HG02571 (cell line): ENCODE results near the gene TMED4.

Experiments
- ATAC-seq: cut with Tn5 transposase; IDR thresholded peaks from one replicate; pipeline ENCODE4 v1.9.1; 2021; ENCODE audit warnings: mild to moderate bottlenecking, moderate library complexity; ENCODE audit not compliant: unreplicated experiment

The TMED4 gene

DNA sequence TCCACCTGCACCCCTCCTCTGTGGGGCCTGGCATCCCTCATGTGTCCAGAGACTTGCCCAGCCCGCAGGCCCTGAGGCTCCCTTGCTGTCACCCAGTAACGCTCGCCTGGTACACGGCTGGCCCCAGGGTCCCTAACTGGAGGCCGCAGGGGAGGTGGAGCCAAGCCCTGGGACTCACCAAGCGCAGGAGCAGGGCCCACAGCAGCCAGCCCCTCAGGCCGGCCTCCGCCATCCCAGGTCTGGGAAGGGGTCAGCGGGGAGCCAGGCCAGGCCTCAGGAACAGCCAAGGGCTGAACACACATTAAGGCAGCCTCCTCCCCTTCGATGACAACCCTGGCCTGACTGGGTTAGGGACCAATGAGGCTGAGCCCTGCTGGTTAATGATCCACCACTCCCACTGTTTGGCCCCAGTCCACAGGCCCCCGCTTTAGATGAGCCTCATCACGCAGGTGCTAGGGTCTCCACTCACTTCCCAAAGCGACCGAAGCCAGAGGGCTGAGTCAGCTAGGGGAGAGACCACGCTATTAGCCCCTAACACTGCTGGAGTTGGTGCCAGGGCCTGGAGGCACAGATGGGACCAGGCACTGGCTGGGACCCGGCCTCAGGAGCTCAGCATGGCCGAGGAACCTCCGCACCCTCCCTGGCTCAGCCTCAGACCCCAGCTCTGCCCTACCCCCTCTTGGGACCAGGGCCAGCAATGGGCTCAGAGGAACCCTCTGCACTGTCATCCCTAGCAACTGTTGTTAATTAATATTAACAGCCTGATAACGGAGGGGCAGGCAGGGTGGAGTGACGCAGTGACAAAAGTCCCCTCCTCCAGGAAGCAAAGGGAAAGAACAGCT is 40.8 kb downstream of the TMED4 start, which contains the start of gene NPC1L1:
NPC1L1 (minus strand) TSS at position 303 of the 842 bp plus-strand sequence; CDS start at position 232, 71 bp downstream.
- ATAC-seq = no peak

GRCh38 chr7:44540592-44541027 is 41.4 kb downstream of the TMED4 start:
- ATAC-seq = no peak

GRCh38 chr7:44539669-44540506 is 42.1 kb downstream of the TMED4 start:
- ATAC-seq = no peak

DNA sequence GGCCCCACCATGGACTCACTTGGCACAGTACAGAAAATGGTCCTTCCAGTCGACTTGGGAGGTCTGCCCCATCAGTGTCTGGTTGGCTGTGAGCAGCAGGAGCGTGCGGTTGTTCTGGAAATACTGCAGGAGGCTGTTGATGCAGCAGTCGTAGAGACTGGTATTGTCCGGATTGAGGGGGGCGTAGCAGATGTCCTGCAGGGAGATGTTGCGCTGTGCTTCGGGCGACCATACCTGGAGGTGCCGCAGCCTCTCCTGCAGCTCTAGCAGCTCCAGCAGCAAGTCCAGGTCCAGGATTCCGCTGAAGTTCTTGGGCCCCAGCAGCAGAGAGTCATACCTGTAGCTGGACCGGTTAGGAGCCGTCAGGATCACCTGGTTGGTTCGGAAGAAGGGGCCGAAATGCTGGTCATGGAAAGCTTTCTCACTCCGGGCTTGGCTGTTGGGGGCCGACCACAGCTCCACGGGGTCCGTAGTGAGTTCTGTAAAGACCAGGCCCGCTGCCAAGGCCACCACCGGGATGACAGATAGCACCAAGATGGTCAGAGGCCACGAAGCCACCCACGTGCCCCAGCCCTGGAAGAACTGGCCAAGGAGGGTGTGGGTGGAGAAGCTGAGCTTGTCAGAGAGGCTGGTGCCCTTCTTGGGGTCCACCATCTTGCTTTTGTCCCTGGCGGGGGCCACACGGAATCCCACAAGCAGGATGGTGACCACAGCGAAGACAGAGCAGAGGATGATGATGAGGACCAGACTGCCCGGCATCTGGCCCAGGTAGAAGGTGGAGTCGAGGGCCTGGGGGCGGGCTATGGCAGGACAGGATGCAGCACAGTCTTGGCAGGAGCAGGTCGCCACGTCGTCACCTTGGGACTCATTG is 43.0 kb downstream of the TMED4 start:
- ATAC-seq = no peak

- no peak for ATAC-seq
These were observed 43.8 kb downstream of the TMED4 start for GRCh38 chr7:44538093-44538797.

GRCh38 chr7:44537442-44537841 is 44.6 kb downstream of the TMED4 start:
- no peak for ATAC-seq

DNA sequence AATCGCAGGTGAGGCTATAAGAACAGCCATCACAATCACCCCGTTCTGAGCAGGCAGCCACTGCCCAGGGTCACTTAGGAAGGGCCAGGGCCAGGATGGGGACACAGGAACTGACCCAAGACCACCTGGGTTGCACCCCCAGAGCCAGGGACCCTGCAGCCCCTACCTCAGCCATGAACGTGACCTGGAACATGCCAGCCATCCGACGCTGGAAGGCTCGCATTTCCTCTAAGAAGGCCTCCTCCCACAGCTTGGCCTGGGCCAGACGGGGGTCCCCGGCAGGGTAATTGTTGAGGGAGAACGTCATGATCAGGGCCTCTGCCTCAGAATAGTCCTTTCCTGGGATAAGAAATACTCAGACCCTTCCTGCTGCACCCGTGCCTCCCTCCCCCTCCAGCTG is 45.9 kb downstream of the TMED4 start:
- ATAC-seq = no peak

- ATAC-seq = no peak
These were observed 46.5 kb downstream of the TMED4 start for GRCh38 chr7:44535348-44536064.

- ATAC-seq = no peak
These were observed 47.5 kb downstream of the TMED4 start for GRCh38 chr7:44534501-44534900.

GRCh38 chr7:44534087-44534486 is 47.9 kb downstream of the TMED4 start:
- ATAC-seq = no peak

GRCh38 chr7:44533301-44534055 is 48.6 kb downstream of the TMED4 start:
- ATAC-seq = no peak

- ATAC-seq = no peak
These were observed 50.3 kb downstream of the TMED4 start for GRCh38 chr7:44531421-44532380.

- ATAC-seq = no peak
These were observed 51.0 kb downstream of the TMED4 start for GRCh38 chr7:44530990-44531389.
